Activated CD4-positive, alpha-beta T cell treated with anti-CD3 and anti-CD28 coated beads, Interleukin-10, Interleukin-2, amounts not matched to agents 100 ng/mL and 50 ng/mL, durations not matched to agents 16 hours and 8 hours (primary cell): Measurements from ENCODE around the gene PCDH9.
"Not testable (repeated sequence)": the region's sequence is repeated elsewhere in the genome, so short reads cannot be mapped to it uniquely, and the experiment has no call there.

ENCODE experiments used
- DNase-seq: peaks from one replicate; pipeline ENCODE4 v3.0.0-alpha.2; 2020

Gene PCDH9

DNA sequence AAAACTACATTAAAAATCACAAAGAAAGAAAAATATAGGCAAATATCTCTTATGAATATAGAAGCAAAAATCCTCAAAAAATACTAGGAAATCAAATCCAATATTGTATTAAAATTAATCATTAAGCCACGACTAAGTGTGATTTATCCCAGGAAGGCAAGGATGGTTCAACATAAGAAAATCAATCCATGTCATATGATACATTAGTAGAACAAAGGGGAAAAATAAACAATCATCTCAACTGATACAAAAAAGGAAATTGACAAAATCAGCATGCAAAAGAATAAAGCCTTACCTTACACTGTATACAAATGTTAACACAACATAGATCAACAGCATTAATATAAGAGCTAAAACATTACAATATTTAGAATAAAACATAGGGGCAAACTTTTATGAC, 933.3 kb downstream of the PCDH9 start:
- no peak for DNase-seq

DNA sequence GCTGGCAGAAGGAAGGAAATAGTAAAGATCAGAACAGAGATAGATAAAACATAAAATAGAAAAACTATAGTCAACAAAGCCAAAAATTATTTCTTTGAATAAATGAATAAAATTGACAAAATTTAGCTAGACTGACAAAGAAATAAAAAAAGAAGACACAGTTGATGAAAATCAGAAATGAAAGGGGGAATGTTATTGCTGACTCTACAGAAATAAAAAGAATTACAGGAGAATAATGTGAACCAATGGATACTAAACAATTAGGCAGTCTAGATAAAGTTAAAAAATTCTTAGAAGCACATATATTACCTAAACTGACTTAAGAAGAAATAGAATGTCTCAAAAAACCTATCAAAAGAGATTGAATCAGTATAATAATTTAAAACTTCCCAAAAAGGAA, 933.8 kb downstream of the PCDH9 start:
- DNase-seq, result no peak

DNA sequence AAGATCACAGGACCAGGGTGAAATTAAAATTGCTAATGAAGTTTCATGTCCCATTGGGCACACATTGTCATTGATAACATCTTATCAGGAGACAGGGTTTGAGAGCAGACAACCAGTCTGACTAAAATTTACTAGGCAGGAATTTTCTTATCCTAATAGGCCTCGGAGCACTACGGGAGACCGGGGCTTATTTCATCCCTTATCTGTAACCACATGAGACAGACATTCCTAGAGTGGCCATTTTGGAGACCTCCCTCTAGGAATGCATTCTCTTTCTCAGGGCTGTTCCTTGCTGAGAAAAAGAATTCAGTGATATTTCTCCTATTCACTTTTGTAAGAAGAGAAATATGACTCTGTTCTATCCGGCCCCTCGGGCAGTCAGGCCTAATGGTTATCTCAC, 943.3 kb downstream of the PCDH9 start:
- not testable (repeated sequence) for DNase-seq

DNA sequence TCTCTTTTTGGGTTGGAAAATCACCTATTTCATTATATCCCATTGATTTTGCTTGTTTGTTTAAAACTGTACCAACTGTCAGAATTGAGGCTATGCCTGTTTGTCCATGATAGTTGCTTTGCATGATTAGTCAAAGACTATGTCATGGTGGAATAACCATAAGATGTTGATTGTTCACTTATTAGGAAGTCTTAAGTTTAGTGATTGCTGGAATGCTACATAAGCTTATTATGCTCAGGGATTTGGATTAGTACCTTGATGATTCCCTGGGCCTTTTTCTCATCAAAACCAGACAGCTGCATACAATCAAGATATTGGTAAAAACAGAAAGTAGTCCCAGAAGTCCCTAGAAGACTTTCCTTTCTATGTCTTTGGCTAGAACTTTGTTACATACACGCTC, 954.7 kb downstream of the PCDH9 start:
- no peak for DNase-seq

DNA sequence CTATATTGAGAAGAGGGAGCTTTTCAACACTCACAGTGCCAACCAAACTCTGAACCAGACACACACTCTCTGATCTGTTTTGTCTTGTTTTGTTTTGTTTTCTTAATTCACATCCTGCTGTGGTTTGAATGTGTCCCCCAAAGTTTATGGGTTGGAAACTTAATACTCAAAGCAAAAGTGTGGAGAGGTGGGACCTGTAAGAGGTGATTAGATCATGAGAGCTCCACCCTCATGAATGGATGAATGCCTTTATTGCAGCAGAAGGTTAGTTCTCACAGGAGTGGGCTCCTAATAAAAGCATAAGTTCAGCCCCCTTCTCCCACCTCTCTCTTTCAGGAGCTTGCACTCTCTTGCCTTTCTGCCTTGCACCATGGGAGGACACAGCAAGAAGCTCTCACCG, 957.1 kb downstream of the PCDH9 start:
- no peak for DNase-seq

DNA sequence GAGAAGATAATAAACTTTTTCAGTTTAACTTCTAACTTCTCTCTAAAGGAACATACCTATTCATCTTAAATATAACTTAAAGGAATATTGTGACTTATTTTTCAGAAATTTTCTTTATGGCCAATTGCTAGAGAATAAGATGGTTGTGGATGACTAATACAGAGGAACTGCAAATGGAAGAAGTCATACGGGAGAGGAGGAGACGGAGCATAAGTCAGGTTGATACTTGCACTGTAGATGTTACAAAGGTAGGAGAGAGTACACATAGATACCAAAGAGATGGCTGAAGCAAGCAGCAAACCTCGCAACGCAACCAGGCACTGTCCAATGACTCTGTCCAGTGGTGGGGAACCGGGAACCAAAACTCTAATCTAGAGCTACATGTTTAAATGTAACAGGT, 963.4 kb downstream of the PCDH9 start:
- no peak for DNase-seq

DNA sequence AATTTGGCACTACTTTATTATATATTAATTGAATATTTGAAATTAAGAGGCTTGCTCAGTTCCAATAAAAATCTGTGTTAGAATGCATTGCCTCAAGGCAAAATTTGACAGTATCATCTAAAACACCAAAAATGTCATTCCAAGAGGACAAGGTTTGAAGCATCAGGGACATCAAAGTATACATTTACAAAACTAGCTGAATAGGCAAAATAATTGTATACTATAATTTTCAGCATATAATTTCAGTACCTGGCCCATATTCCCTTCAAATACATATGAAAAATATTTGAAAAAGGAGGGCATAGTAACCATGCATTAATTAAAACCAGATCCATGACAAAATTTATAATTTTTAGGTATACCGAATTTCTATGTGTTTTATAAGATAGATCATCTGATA, 963.8 kb downstream of the PCDH9 start:
- DNase-seq, result no peak

DNA sequence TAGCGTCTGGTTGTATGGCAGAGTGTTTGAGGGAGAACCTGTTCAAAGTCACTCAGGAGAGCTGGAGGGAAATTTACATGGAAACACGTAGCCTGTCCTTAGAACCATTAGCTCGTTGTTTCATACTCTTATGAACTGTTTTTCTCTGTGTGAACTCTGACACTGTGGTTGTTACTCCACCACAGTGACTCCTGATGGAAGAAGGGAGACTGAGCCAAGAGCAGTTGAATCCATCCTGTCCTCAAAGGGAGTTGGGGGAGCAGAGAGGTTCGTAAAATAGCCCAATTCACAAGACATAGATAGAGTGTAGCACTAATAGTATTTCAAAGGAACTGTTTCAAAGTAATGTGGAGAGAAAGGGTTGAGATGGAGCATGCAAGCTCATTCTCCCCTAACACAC, 964.8 kb downstream of the PCDH9 start:
- DNase-seq, result no peak

DNA sequence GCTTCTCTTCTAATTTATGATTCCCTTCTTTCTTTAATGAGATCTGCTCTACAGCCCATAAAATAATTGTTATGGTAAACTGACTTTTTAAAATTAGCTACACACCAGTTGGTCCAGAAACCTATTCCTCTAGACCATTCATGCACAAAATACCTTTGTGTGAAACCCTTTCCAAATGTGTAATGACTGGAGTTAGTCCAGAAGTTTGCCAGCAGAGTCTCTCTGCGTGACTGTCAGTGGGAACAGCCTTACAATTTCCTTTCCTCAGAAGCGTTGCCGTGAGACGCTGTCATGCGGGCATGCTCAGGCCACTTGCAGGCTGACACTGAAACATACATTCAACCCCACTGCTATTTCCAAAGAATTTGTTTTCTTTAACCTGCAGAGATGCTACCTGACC, 965.2 kb downstream of the PCDH9 start:
- no peak for DNase-seq

DNA sequence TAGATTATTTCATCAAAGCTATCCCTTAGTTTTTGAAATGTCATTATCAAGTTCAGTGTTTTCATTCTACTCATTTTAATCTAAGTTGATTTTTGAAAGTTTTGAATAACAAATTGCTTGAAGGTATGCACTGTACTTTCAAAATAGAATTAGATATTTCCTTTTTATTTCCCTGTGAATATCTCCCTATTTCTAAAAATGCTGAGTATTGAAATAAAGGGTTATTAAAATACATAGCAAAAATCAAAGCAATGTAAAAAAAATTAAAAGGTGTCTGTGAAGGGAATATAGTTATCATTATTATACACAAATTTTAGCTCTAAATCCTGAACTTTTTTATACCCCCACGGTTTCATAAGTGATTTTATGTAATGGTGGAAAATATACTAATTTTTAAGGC, 967.8 kb downstream of the PCDH9 start:
- no peak for DNase-seq

DNA sequence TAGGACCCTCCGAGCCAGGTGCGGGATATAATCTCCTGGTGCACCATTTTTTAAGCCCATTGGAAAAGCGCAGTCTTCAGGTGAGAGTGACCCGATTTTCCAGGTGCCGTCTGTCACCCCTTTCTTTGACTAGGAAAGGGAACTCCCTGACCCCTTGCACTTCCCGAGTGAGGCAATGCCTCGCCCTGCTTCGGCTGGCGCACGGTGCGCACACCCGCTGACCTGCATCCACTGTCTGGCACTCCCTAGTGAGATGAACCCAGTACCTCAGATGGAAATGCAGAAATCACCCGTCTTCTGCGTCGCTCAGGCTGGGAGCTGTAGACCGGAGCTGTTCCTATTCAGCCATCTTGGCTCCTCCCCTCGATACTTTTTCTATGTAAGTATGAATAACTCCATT, 970.7 kb downstream of the PCDH9 start:
- DNase-seq, result not testable (repeated sequence)
